VCaP (cell line): Measurements from ENCODE around the gene KCNQ1OT1.

Experiments used
- H3K27ac ChIP-seq: fragments of 450-650 bp; 2 replicates; pipeline ENCODE4 v1.5.1; 2017
- CTCF ChIP-seq: fragments of 450-650 bp; conservative IDR thresholded peaks from 2 replicates; pipeline ENCODE4 v1.5.1; 2017; ENCODE audit warnings: mild to moderate bottlenecking, moderate library complexity

KCNQ1OT1 gene

GRCh38 chr11:2687223-2687530 is 12.6 kb downstream of the KCNQ1OT1 start:
- no peak for TF ChIP-seq CTCF
- no peak overlapping the region for H3K27ac ChIP-seq

GRCh38 chr11:2686360-2687222 is 13.2 kb downstream of the KCNQ1OT1 start:
- no peak overlapping the region for H3K27ac ChIP-seq
- no peak for TF ChIP-seq CTCF

- H3K27ac ChIP-seq = no peak overlapping the region
- TF ChIP-seq CTCF = no peak
Observed at GRCh38 chr11:2685566-2686359, 14.0 kb downstream of the KCNQ1OT1 start.

- no peak overlapping the region for H3K27ac ChIP-seq
- no peak for TF ChIP-seq CTCF
Observed at GRCh38 chr11:2685051-2685450, 14.7 kb downstream of the KCNQ1OT1 start.

GRCh38 chr11:2684581-2684980 is 15.2 kb downstream of the KCNQ1OT1 start:
- no peak overlapping the region for H3K27ac ChIP-seq
- TF ChIP-seq CTCF = no peak

- no peak for TF ChIP-seq CTCF
- H3K27ac ChIP-seq = no peak overlapping the region
Observed at GRCh38 chr11:2683806-2684205, 16.0 kb downstream of the KCNQ1OT1 start.

- H3K27ac ChIP-seq = no peak overlapping the region
- TF ChIP-seq CTCF = no peak
Observed at GRCh38 chr11:2681408-2682145, 18.2 kb downstream of the KCNQ1OT1 start.
